T-helper 22 cell (primary cell): ENCODE measurements around the gene PDLIM4.

Experiments
- DNase-seq: peaks from one replicate; pipeline ENCODE4 v3.0.0-alpha.2; 2020; ENCODE audit warnings: low read depth

The PDLIM4 gene

DNA sequence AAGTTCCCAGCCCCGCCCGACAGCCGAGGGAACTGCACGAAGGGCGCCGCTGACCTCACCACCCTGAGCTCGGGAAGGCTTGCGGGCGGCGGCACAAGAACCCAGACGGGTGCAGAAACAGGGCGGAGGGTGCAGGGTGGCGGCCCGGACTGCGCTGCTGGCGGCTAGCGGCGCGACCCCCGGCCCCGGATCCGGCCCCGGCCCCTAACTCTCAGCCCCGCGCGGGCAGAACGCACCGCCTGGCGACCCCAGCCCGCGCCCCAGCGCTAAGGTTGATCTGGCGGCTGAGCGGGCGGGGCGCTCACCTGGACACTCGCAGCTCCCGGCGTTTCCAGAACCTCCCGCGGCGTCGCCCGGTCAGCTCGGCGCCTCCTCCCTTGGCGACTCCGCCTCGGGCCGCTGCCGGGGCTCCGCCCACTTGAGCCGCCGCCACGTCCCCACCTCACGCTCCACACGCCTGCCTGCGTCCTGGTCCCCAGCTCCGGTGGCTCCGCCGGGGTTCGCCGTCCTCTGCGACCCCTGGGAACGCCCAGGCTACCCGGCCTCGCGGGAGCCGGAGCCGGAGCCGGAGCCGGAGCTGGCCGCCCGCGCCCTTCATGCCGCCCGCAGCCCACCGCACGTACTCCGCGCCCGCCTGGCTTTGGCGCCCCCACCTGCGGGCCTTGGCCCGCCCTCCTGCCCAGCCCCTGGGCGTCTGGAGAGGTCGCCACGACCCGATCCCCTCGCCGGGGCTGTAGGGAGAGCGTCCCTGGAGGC lies 29.8 kb upstream of the PDLIM4 start, which contains the start of gene P4HA2:
Gene P4HA2, minus strand, starts transcription at position 369 of the 756 bp plus-strand sequence. CDS start 9,227 bp downstream, outside the sequence.
- no peak for DNase-seq

DNA sequence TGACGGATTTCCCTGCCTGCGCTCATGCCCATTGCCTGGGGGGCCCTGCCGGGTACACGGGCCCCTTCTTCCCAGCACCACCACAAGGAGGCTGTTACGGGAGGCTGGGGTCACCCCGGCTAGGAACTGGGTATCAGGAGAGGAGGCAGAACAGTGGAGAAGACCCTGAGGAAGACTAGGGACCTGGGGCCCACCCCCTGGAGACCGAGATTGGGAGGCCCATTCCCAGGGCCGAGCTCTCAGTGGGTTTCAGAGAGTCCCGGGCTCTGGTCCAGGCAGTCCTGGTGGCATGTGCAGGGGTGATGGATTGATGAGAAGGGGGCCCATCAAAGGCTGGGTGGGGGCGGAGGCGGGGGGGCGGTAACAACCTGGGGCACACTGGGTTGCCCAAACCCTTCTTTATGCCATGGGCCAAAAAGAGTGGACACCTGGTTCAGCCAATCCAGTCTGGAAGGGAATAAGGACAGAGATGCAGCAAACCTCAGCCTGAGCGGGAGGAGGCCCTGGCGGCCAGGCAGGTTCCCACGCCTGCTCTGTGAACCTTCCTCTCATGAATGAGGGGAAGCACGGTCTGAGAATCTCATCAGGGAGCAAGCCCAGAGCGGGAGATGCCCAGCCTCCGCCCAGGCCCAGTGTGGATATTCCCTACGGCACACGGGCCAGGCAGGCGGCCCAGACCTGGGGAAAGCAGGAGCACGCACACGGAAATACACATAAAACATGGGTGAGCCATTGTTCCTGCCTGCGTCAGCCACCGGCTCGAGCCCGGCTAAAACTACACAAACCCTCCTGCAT lies 29.1 kb upstream of the PDLIM4 start:
- DNase-seq: no peak

DNA sequence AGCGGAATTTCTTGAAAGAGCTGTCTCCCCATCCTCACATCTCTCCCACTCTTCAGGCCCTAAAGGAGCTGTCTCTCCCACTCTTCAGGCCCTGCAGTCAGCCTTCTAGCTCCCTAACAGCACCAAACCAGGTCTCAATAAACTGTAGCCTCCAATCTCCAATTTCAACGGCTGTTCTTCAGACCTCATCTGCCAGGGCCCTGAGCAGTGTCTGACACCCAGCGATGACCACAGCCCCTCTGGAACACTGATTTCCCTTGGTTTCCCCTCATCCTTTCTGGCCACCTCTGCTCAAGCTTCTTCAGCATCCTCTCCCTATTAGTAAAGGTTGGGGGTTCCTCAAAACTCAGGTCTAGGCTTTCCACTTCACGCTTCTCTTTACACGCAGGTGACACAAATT lies 28.3 kb upstream of the PDLIM4 start:
- DNase-seq: no peak

DNA sequence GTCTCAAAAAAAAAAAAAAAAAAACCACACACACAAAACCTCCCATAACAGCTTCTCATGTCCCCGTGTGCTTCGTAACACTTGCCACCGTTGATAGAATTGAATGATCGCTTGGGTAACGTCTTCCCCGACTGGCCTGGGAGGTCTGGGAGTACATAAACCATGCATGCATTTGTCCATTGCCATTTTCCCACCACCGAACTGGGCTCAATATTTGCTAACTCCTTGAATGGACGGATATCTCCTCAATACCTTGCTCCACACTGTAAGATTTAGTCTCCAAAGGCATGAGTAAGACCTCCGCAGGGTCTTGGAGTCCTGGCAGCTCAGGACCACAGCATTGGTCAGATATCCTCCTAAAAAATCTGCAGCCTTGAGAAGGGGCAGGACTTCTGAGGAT lies 26.6 kb upstream of the PDLIM4 start:
- no peak for DNase-seq

DNA sequence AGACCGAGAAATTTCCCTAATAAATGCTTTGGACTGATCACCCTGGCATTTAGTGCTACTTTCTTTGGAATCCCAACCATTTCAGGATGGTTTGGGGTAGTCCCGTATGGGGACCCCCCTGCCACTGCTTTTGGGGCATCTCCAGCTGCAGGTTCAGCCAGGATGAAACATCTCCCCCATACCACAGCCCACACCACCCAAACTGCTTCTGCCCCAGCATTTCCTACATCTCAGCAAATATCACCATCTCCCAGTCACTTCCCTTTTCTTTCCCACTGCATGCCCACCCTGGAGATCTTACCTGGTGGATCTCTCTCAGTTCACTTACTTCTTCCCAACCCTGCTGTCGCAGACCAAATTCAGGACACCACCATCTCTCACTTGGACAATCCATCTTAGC lies 25.0 kb upstream of the PDLIM4 start:
- DNase-seq: no peak

DNA sequence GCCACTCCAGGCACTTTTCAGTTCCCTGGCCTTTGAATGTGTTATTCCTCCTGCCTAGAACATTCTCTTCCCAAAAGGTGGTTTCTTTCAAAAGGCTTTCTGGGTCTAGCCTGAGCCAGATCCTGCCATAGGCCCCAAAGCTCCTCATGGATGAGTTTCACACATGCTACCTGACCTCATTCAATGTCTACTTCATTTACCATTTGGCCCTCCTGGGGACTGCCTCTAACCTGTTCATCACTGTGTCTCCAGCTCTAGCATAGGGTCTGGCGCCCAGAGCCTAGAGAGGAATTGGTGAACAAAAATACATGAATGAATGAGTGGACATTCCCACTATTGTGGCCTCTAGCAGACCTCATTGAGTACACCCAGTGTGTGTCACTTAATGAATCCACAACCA lies 24.4 kb upstream of the PDLIM4 start:
- no peak for DNase-seq

DNA sequence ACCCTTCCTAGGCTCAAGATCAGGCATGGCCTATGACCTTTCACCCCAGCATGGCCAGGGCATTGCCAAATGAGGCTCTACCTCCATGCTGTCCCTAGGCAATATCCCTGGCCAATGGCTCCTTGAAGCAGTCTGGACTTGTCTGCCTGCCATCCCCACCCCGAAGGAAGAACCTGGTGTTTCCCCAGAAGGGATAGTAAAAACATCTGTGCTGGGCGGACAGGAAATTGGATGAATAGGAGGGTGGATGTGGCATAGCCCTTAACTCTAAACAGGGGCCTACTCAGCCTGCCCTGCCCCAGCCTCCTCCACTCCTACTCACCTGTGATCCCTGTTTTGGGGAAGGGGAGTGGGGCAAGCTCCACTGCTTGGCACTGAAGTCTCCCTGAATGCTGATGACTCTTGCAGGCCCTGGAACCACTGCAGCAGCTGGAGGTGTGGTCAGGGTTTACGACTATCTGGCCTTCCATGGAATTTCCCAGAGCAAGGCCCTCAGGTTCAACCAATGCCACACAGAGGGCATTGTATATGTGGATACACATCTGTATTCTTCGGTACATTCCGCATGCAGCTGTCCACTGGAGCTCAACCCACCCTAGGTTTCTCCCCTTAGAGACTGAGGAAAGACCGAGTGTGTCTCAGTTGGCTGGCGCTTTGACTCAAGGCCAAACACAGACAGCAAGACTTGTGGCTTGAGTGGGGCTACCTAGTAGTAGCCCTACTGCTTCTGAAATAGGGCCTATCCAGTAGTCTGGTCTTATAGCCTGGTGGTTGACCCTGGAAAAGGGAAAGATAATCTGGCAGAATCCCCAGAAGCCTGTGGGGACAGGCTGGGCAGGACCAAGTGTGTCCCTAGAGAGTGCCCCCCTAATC lies 23.4 kb upstream of the PDLIM4 start:
- DNase-seq: no peak

DNA sequence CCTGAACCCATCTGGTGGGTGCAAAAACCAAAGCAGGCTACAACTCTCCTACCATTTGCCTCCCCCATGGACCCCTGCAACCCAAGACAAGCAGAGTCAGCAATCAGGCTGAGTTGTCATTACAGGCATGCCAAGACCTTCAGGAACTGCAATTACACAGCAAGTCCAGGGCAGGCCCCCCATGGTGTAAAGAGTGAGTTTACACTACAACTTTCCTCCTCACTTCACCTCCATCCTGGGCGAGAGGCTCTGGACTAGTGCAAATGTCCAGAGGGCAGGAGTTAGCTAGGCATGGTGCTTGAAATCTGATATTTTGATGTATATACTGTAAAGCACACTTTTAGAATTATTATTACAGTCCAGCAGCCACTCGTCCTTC lies 22.8 kb upstream of the PDLIM4 start:
- no peak for DNase-seq

DNA sequence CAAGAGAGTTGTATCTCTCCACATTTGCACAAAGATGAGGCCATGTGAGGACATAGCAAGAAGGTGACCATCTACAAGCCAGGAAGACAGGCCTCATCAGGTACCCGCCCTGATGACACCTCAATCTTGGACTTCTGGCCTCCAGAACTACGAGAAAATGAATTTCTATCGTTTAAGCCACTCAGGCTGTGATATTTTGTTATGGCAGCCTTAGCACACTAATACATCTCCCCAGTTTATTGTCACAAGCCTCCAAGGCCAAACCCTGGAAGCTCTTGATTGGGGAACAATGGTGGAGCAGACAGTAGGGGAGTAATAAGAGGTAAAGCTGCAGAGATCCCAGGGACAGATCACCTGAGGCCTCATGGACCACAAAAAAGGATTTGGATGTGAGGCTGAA lies 22.2 kb upstream of the PDLIM4 start:
- no peak for DNase-seq

DNA sequence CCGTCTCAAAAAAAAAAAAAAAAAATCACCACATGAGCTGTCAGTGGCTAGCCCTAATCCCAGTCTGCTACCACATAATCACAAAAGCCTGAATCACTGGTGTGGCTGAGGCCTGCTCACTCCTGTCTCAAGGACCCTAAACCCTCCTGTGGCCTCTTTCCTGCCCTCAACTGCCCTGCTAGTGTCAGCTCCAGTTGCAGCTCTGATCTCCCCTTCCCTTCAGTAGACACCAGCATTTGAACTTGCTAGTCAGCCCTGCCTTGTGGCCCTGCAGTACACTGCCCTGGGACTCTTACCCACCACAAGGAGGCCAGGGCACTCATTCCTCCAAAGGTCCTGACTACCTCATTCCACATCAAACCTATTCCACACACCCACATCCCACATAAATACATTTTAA lies 20.4 kb upstream of the PDLIM4 start:
- no peak for DNase-seq

DNA sequence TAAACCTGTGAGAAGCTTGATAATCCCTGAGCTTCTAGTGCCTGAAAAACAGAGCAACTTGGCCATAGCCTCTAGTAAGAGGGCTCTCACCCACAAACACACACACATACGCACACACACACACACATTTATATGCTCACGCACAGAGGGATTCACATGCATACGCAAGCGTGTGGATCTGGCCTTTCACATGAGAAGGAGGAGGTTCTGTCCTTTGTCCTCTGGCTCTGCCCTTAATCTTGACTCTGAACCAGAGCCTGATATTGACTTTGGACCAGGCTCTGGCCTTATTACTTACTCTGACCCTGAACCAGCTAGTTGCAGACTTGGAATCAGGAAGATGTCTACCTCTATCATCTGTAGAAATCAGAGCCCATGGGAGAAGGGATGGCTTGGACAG lies 19.8 kb upstream of the PDLIM4 start:
- no peak for DNase-seq

DNA sequence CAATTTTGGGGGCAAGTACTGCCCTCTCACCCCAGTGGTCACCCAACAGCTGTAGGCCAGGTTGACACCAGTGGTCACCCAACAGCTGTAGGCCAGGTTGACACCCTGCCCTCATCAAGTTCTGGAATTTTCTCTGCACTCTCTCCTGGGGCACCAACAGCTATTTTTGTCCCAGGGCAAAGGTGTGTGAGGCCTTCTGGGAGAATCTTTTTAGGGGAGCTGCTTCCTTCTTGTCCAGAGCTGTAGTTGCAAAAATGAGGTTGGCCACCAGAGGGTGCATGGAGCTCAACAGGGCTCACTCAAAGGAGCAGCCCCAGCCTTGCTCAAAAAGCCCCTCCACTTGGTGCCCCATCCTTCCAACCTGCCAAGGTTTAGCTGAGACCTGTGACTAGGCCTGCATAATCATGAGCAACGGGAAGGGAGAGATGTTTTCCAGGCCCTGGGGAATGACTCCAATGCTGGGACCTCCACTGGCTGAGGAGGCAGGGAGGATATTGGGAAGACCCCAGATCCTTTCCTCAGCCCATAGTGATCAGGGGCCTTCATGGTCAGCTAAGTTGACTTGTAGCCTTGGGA lies 19.2 kb upstream of the PDLIM4 start:
- DNase-seq: no peak

DNA sequence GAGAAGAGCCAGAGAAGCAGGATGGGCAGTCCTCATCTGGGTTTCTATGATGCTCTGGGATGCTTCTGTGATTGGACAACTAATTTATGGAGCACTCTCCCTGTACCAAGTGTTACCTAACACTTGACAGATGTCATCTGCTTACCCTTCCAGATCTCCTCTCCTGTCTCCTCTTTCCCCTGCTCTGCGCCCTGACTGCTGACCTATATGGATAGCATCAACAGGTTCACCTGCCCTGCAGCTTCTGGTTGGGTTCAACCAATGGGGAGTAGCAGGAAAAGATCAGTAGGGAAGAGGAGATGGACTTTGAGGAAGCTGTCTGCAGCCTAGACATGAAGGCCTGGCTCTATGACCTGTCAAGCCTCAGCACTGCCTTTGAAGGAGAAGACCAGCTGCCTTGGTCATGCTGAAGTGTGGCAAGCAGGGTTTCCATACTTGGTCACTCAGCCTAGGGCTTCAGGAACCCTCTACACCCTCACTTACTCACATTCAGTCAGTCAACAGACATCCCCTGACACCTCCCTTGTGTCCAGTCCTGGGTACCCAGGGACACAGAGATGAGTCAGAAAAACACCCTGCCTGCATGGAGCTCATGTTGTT lies 18.5 kb upstream of the PDLIM4 start:
- DNase-seq: no peak

DNA sequence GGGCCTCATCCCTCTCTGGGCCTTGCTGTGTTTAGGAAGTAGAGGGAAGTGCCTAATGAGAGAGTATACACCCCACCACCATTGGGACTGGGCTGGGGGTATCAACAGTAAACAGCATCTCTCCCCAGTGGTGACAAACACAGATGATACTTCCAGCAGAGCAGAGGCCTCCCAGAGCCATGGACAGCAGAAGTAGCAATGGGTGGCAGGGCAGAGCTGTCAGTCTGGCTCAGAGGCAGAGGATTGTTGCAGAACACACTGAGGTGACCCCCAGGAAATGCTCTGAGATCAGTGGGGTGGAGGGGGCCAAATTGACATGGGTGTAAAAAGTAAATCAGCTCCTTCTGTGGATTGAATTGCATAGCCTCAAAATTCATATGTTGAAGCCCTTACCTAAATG lies 17.7 kb upstream of the PDLIM4 start:
- no peak for DNase-seq

DNA sequence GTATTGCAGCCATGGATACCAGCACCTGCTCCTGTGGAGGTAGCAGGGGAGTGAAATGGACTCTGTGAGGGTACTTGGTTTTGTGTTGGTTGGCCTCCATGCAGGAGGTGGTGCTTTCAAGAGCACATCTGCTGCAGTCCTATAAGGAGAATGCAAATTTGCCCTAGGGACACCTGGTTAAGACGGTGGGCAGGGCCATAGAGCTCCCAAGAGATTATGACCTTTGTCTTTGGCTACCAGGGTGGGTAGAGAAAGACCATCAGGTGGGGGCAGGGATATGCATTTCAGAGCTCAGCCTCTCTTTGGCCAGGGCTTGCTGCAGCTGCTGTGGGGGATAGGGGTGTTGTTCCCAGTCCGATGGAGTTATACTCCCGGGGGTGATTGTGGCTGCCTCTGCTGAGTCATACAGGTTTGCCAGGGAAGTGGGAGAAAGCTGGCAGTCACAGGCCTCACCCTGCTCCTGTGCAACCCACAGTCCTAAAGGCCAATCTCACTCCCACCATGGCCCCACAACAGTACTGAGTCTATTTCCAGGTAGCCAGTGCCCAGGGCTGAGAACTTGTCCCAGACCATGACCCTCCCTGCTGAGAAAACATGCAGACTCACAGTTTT lies 14.0 kb upstream of the PDLIM4 start:
- DNase-seq: no peak

DNA sequence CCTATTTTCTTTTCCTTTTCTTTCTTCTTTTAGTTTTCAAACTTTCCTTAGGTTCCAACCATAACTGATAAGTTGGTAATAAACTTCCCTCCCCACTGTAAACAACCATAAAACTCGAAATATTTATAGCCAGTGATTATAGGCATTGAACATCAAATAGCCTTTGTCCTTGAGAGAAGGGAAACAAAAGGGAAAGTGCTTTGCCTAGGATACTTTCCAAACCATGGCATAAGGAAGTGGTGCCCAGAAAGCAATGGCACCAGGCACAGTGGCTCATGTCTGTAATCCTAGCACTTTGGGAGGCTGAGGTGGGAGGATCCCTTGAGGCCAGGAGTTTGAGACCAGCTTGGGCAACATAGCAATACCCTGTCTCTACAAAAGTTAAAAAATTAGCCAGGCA lies 11.9 kb upstream of the PDLIM4 start:
- DNase-seq: no peak

DNA sequence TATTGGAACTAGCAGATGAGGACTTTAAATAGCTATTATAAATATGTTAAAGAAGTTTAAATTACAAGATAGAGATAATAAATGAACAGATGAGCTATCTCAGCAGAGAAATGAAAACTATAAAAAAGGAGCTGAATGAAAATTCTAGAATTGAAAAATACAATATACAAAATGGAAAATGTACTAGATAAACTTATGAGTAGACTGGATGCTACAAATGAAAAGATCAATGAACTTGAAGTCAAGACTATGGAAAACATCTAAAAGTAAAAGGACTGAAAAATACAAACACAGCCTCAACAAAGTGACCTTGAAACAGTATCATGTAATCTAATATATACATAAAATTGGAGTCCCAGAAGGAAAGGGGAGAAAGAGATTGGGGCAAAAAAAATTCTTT lies 10.7 kb upstream of the PDLIM4 start:
- DNase-seq: no peak

DNA sequence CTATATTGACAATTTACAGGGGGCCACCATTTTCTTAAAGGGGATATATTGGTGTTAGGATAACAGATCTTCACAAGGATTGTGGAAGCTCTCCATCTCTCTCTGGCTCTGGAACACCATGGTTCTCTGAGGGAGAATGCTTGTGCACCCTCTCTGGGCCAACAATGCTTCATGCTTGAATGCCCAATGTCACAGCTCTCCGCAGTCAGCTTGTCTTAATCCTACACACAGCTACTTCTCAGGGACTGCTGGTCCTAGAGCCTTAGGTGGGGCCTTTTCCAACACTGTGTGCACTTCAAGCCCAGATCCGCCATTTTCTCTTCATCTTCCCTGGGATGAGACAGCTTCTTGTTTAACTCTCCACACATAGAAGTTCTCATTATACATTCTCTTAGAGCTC lies 6.9 kb upstream of the PDLIM4 start:
- no peak for DNase-seq

DNA sequence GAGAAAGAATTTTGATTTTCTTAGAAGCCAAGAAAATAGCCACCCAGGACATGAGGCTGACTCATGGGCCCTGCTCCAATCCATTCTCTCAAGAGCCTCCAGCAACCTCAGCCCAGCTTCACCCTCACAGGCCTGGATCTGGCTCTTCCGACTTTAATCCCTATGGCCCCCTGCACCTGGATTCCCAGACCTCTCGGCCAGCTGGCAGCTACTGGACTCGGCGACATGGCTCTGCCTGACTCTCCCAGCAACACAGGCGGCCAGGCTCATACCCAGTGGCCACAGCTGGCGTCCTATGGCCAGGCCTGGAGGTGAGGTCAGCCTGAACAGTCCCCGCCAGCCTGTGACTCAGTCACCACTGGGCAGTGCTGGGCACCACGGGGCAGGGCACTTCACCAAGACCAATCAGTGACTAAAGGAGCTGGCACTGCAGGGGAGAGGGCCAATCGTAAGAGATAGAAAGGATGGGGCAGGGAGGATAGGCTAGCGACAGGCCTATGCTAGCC lies 6.2 kb upstream of the PDLIM4 start:
- no peak for DNase-seq

DNA sequence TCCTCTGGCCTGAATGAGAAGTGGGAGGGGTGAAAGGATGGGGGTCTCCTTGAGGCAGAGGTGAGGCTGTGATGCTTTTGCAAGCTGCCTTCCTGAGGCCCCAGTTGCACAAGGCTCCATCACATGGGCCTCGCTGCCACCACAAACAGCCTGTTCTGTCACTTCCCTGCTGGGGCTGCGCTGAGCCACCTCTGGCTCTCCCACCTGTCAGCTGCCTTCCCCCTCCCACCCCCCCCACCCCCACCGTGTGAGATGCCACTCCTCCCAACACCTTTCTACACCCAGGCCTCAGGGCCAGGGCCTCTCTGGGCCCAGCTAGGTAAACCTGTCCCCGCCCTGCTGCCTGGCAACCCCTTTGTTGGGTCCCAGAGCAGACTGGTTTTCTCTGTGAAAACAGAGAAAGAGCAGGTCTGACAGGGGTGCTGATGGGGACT lies 4.5 kb upstream of the PDLIM4 start:
- no peak for DNase-seq
